Measurements from ENCODE around the gene PLCB4.
A peak's percentile ranks its signal among the peaks of the same experiment; 100 is the strongest.
"Not testable (repeated sequence)": the region's sequence is repeated elsewhere in the genome, so short reads cannot be mapped to it uniquely, and the experiment has no call there.

Gene PLCB4

DNA sequence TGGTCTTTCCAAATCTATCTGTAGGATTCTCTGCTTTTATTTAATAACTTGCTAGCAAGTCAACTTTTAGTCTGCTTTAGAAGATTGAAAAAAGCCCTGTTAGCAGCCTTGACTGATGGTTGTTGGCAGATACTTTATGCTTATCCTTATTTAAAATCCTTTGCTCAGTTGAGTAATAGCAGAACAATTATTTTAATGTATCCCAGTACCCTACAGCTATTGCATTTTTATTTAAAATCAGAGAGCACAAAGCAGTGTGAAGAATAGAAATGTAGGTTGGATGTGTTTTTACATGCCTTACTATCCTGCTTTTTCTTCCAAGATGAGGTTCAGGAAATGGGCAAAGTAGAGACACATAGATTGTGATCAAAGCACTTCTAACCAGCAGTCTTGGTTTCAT, 298.4 kb downstream of the PLCB4 start:
- no peak for DNase-seq (ENCODE audit: low spot score)

DNA sequence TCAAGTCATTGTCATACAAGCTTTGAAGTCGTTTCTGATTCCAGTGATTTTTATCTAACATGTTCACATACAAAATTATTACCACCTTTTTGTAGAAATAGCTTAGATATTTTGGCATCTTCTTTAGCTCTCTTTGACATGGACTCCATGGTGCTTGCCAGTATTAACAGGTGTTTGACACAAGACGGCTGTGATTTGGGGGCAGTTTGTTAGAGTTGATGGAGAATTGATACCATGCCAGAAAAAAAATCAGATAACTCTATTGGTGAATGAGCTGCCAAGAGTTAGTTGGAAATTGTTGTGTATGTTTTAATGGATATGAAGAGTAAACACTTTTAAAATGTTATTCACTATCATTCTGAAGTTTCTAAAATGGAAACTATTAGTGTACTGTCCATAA, 298.9 kb downstream of the PLCB4 start:
- no peak for DNase-seq (ENCODE audit: low spot score)

DNA sequence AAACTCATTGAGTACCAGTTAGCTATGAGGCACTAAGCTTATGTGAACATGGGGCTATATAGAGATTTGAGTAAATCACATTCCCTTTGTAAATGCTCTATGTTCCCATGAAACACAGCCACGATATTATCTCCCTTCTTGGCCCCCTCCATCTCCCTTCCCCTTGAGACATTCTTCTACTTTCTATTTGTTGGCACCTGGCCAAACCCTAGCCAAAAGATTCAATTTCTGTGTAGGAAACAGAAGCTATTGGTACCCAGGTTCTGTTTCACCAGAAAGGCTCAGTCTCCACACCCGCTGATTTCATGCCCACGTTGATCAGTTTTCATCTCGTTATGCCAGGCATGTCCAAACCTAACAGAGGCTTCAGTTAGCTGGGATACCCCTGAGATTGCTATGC, 300.0 kb downstream of the PLCB4 start:
- no peak for DNase-seq (ENCODE audit: low spot score)

DNA sequence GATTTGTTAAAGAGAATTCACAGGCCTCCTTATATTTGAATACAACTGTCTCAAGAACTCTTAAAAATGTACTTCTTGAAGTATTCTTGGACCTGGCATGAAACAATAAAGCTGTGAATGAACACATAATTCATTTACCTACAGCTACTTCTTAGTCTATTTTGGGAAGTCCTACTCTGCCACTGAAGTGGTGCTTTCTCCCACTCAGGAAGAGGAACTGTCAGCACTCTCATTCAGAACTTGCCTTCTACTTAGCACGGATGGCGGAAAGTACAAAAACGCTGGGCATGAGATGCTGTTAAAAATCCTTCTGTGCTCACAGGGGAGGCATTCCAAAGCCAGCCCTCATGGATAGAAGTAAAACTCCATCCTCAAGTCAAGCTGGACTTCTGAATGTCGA, 300.7 kb downstream of the PLCB4 start:
- DNase-seq (ENCODE audit: low spot score), result no peak

DNA sequence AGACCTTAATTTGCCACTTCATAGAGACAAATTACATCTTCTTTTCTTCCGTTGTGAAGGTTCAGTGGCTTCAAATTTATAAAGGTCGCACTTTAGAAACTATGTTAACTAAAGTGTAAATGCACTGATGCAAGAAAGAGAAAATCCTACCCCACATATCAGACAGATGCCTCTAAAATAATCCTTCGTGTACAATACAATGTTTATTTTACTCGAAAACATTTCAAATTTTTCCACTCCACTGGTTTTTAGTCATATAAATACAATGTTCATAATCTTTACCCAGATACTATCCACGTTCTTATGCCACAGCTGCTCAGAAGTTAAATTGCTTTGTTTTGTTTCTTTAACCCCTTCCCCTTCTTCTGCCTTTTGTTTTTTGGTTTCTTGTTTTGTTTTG, 305.2 kb downstream of the PLCB4 start:
- no peak for DNase-seq (ENCODE audit: low spot score)

DNA sequence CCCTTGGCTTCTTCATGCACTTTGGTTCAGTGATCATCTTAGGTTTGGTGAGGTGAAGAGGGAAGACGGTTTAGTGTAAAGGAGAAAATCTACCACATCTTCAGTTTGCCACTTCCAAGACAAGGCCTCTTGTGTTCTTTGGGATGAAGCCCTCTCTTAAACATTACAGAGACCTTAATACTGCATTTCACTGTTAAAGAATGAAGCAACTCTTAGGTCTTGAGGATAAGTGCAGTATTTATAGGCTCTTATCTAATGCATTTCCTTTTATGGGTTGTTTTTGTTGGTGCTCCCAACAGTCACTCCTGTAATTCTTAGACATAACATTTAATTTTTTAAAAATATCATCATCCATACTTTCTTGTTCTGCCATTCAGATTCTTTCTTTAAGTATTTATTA, 305.6 kb downstream of the PLCB4 start:
- DNase-seq (ENCODE audit: low spot score), result no peak

DNA sequence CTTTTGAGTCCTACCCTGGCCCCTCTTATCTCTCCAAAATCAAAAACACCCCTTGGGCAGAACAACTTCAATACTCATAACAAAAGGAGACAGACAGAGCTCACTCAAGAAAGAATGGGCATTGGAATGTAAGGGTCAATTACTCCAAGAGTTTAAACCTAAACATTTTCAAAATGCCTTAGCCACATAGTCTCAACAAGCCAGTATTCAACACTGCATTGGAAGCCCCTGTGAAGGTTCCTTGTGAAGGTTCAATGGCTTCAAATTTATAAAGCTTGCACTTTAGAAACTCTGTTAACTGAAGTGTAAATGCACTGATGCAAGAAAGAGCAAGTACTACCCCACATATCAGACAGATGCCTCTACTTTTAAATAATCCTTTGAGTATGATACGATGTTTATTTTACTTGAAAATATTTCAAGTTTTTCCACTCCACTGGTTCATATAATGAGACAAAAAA, 306.4 kb downstream of the PLCB4 start:
- DNase-seq (ENCODE audit: low spot score), result no peak

DNA sequence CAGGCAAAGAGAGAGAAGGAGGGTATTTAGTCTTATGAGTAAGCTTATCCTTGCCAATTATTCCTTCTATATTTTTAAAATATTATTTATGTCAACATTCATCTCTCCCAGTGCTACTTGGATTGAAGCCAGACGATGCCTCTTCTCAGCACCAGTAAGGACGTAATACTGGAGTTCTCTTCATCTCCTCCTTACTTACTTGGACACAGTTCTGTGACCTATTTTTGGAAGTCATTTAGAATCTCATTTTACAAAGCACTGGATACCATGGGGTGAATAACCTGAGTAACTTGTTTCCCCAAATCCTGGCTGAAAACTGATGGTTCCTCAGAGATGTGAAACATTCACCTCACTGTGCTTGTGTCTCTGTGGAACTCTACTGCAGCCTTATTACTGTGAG, 308.1 kb downstream of the PLCB4 start:
- DNase-seq (ENCODE audit: low spot score), result no peak

DNA sequence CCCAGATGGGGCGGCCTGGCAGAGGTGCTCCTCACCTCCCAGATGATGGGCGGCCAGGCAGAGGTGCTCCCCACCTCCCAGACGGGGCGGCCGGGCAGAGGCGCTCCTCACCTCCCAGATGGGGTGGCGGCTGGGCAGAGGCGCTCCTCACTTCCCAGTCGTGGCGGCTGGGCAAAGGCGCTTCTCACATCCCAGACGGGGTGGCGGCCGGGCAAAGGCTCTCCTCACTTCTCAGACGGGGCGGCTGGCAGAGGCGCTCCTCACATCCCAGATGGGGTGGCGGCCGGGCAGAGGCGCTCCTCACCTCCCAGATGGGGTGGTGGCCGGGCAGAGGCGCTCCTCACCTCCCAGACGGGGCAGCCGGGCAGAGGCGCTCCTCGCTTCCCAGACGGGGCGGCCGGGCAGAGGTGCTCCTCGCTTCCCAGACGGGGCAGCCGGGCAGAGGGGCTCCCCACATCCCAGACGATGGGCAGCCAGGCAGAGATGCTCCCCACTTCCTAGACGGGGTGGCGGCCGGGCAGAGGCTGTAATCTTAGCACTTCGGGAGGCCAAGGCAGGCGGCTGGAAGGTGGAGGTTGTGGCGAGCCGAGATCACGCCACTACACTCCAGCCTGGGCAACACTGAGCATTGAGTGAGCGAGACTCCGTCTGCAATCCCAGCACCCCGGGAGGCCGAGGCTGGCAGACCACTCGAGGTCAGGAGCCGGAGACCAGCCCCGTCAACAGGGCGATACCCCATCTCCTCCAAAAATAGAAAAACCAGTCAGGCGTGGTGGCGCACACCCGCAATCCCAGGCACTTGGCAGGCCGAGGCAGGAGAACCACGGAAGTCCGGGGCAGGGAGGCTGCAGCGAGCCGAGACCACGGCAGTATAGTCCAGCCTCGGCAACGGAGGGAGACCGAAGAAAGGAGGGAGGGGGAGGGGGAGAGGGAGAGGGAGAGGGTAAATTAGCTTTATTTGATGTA, 316.7 kb downstream of the PLCB4 start:
- not testable (repeated sequence) for DNase-seq (ENCODE audit: low spot score)

DNA sequence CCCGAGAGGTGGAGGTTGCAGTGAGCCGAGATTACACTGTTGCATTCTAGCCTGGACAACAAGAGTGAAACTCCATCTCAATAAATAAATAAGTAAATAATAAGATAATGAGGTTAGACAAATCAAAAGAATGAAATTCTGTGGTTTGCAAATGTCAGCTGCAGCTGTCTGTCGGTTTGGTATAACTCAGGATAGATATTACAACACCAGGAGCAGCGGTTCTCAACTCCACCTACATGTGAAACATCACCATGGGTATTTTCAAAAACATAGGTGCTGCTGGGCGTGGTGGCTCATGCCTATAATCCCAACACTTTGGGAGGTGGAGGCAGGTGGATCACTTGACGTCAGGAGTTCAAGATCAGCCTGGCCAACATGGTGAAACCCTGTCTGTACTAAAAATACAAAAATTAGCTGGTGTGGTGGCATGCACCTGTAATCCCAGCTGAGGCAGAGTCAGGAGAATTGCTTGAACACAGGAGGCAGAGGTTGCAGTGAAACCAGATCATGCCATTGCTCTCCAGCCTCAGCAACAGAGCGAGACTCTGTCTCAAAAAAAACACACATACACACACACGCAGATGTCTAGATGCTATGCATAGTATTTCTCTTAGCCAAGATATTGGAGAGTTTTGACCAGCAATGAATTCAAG, 319.4 kb downstream of the PLCB4 start:
- DNase-seq (ENCODE audit: low spot score), result no peak

DNA sequence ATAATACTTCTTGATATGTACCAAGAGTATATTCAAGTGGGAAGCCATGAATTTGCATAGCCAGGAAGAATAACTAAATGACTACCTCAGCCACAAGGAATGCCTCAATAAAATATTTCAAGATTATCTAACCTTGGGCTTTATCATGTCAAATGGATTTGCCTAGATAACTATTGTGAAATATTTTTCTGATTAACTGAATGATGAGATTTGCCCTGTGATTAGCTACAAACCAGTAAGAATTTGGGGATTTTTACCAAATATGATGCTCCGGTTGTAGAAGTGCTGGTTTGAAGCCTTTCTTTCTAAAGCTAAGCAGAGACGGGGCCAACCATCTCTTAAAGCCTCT, 319.9 kb downstream of the PLCB4 start:
- no peak for DNase-seq (ENCODE audit: low spot score)

DNA sequence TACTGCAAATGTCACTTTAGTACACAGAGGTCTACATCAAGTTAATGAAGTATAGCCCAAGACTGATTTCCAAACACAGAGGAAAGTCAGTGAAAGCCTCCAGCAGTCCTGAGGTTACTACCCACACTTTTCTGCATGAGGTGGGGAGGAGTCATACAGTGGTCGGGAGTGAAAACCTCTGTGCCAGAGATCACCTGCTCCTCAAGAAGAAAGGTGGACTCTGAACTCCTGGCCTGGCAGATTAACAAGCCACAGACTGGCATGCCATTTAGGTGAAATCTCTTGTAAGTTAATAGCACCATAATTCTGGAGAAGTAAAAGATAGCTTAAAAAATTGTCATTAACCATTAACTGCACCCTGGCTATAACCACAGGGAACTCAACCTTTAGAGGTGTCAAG, 320.5 kb downstream of the PLCB4 start:
- no peak for DNase-seq (ENCODE audit: low spot score)

DNA sequence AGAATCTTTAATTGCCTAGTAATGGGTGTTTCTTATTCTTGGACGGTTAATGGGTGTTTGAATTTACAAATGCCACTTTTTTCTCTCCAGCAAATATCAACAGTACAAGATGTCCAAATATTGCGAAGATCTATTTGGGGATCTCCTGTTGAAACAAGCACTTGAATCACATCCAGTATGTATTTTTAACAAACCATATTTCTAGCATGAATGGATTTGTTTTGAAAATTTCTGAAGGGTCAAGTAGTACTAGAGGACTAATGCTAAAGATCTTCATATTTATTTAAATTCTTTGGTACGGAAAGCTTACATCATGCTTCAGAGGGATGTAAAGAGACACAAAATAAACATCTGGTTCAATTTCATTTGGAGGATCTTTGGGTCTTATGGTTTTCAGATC, 321.6 kb downstream of the PLCB4 start:
- no peak for DNase-seq (ENCODE audit: low spot score)

DNA sequence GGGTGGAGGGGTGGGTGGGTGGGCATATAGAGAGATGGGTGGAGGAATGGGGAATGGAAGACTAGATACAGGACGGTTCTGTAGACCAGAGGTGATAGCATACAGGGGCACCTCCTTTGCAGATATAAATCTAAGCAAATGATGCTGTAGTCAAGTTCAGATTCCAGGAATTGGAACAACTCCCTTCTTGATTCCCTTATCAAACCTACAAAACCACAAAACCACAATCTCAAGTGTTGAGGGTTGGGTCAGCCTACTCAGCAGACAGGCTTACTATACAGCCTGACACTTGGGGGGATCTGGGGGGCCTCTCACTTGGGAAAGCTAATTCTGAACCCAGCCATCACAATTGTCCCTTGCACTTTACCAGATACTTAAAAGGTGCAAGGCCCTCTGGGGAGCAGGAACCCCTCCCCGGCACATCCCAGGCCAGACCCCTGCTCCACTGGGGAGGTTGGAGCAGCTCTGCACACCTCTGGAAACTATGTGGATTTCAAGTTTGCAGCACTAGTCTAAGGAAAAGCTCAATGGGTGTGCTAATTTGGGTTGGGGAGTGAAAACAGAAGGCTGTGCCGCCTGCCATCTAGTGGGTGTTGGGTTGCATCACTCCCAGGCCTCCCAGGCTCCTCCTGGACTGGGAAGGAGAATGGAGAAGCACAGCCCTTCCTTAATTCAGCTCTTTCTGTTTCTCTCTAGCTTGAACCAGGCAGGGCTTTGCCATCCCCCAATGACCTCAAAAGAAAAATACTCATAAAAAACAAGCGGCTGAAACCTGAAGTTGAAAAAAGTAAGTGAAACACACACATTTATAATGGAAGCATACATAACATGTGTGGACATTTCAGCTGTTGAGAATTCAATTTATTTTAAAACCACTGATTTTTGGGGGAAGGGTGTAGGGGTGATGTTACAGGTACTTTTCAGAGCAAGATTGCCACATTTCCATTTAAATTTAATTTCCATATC, 324.3 kb downstream of the PLCB4 start:
- DNase-seq (ENCODE audit: low spot score), result peak; percentile 67

DNA sequence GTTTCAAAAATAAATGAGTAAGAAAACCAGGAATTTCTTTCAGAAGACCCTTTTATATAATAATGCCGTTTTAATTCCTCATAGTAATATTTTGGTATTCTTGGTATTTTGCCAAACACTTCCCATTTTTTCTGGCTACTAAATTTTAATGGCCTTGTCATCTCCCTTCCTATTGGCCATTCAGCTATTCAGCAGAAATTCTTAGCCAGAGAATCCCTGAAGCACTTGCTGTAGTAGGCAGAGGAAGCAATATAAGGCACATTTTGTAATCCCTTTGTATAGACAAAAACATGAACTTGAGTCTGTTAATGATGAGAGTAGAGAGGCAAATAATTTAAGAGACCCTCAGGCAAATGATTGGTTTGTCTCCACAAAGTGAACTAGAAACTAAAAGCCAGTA, 327.1 kb downstream of the PLCB4 start:
- DNase-seq (ENCODE audit: low spot score), result no peak

DNA sequence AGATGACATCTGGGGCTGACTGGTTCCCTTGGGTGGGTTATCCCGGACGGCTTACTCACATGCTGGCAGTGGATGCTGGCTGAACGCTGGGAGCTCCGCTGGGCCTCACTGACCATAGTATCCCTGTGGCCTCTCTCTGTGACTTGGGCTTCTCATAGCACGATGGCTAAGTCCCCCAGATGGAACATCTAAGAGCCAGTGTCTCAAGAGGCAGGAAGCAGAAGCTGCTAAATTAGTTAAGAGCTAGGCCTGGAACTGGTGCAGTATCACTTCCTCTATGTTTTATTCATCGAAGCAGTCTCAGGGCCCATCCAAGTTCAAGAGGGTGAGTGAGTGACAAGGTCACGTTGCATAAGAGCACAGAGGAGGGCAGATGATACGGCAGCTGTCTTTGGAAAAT, 329.0 kb downstream of the PLCB4 start:
- no peak for DNase-seq (ENCODE audit: low spot score)

DNA sequence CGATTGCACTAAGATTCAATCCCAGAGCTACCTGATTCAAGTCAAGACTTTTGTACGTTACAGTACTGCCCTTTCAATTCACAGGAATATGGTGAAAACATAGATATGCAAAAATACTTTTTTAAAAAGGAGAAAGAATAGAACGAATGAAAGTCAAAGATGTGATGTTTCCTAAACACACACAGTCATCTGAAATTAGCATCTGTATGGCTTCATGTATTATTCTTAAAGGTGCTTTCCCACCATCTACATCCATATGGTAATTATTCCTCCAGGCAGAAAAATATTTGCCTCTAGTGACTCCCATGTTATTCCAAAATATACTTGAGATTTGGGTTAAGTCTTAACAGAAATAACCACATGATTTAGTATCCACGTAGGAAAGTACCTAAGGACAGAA, 330.0 kb downstream of the PLCB4 start:
- DNase-seq (ENCODE audit: low spot score), result no peak

DNA sequence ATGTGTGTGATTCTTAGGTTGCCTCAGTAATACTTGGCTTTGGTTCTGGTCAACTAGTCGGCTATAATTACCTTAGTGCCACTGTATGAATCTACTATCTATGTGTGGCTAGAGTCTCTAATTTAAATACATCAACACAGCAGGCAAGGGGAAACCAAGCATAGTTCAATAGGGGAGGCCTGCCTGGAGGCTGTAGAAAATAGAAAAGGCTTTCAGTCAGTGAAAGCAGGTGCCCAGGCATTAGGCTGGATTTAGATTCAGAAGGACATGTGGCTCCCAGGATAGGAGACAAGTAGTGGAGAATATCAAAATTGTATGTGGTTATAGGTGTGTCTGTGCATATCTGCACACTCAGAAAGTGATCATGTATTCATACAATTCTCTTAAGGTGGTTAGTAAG, 330.4 kb downstream of the PLCB4 start:
- DNase-seq (ENCODE audit: low spot score), result no peak

DNA sequence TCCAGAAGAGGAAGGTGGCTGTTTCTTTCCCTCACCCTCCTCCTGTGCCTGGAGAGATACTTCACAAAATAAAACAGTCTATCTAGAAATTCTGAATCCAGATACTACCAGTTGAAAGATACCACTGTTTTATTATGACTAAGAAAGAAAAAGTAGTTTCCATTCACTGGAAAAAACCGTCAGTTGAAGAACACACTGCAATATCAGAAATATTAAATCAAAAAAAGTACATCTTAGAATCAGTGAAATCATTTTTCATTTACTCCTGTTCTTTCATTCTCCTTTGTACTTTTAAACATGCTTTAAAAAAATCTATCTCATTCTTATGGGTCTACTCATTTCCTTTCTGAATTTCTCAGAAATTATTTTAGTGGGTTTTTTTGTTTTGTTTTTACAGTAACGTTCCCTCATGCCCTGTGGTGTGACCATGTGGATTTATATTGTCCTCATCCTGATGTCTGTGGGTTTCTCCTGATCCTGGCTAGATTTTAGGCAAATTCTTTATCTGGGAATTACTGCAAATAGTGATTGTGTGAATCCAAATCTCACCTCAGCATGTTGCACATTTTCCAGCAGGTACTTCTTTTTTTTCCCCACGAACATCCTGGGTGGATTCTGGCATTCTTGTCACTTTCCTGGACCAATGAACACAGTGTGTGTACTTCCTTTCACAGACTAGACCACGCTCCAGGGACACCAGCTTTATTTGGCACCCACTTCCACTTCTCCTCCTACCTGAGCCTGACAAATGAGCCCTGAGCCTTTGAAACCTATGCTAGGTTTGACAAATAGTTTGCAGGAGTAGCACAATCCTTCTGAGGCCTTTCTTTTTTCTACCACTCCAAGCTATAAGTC, 331.5 kb downstream of the PLCB4 start:
- DNase-seq (ENCODE audit: low spot score), result no peak

DNA sequence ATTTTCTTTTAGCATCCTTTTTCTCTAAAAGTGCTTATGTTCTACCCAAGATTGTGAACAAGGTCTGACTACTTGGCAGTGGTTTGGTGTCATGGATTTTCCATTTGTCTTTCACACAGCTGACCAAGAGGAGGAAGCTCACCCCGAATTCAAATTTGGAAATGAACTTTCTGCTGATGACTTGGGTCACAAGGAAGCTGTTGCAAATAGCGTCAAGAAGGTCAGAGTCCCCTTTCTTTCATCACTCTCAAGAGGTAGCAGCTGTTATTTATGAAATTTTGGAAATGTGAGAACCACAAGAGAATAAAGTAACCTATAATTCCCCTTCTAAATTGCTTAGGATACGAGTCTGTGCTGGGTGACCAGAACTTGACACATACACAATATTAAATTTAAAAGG, 332.5 kb downstream of the PLCB4 start:
- DNase-seq (ENCODE audit: low spot score), result no peak

DNA sequence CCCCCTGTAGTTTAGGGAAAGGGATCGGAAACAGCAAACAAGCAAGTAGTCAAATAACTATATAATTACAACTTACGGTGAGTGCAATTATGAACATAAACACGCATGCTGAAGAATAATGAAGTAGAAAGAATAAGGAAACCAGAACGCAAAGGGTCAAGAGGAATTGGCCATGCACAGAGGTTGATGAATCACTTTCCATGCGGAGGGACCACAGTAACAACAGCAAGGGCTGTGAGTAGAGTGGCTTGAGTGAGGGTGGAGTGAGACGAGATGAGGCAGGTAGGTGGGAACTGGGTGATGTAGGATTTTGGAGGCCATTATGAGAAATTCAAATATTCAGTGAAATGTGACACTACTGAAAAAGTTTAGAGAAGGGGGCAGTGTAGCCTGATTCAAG, 333.3 kb downstream of the PLCB4 start:
- no peak for DNase-seq (ENCODE audit: low spot score)
